GM18873 (cell line): Measurements from ENCODE around the gene MB21D2.
"Not testable (repeated sequence)": the region's sequence is repeated elsewhere in the genome, so short reads cannot be mapped to it uniquely, and the experiment has no call there.

Experiments
- ATAC-seq: cut with Tn5 transposase; IDR thresholded peaks from one replicate; pipeline ENCODE4 v1.9.1; 2021; ENCODE audit warnings: mild to moderate bottlenecking, moderate library complexity, moderate number of reproducible peaks; ENCODE audit not compliant: unreplicated experiment, low FRiP score

The MB21D2 gene

GRCh38 chr3:192817506-192817905 is 100.2 kb downstream of the MB21D2 start:
- no peak for ATAC-seq

DNA sequence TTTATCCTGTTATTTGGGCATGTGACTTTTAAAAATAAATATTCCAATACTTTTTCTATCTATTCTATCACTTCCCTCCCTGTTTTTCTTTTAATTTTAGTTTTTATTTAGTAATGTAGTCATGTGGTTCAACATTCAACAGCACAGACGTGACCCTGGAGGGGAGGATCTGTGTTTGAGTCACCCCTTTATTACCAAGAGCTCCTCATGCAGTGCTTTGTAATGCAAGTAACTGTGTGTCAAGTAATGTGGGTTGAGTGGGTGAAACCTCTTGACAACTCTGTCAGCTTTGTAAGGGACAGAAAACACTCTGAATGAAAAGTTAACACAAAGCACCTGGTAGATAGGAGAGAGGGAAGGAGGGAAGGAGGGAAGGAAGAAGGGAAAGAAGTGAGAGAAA is 100.6 kb downstream of the MB21D2 start:
- peak; percentile 35 for ATAC-seq

GRCh38 chr3:192816351-192816750 is 101.3 kb downstream of the MB21D2 start:
- ATAC-seq, result no peak

GRCh38 chr3:192812743-192813383 is 104.8 kb downstream of the MB21D2 start:
- ATAC-seq, result no peak

GRCh38 chr3:192805711-192806110 is 111.9 kb downstream of the MB21D2 start:
- no peak for ATAC-seq

- ATAC-seq, result no peak
Measured at GRCh38 chr3:192804502-192804901, 113.2 kb downstream of the MB21D2 start.

DNA sequence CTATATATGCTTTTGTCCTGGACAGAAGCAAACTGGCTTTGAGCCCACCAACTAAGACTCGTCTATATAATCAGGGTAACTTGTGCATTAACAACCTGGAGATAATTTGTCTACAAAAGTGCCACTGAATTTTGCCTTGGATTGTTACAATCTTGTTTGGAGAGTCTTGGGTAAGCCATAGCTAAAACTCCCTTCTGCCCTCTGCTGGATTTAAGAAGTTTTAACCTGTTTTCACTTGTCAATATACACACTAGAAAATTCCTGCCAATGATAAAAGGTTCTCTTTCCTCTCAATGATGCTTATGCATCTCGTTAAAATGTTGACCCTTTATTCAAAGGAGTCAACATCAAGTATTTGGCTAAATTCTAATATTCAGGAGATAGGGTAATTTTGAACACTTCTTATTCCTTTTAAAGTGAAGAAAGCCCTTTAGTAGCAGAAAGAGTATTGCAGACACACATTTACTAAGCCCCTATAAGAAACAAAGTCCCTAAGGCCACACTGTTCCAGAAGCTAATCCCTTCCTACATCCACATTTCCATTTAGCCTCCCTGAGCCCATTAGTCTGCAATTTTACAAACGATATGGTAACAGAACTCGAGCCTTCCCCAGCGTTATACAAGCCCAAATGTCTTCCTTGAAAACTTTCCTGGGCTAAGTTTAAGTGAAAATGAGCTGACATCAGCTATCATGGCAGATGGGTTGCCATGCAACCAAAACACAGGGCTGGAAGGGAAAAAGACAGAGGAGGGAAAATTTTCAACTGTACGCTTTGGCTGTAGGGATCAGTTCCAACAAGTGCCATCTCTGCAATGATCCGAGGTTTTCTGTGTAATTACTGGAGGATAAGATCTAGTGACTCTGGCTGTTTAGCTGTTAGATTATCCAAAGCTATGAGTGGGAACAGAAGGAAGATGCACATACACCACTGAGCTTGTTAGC is 114.4 kb downstream of the MB21D2 start:
- no peak for ATAC-seq

DNA sequence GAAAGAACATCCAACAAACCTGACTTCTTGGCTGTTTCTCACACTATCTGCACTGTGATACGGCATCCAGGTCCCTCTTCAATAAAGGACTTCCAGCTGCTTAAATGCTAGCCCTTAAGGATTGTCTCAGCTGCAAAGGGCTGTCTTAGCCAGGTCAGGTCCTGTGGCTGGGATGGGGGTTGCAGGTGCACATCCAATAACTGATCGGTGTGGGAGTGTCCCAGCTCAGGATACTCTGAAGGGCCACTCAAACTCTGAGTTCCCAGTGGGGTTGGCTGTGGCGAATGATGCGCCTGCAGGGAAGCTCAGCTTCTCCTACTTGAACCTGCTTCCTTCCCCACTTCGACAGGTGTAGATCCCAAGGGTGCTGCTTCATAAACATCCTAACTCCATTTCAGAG is 115.7 kb downstream of the MB21D2 start:
- ATAC-seq, result no peak

DNA sequence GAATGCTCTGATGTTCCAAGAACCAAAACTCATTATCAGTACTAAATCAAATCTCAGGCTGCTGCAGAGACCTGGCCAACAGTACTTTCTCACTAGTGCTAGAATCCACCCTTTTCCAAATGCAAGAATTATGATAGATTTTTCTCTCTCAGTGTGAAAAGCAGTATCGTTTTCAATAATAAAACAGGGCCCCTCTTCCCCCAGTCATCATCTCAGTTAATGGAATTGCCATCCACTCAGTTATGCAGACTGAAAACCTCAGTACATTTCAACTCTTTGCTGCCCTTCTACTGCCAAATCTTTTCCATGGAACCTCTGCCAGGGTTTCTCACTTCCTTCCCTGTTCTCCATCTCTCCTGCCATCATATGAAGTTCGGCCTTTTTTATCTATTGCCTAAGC is 117.9 kb downstream of the MB21D2 start:
- ATAC-seq, result no peak

DNA sequence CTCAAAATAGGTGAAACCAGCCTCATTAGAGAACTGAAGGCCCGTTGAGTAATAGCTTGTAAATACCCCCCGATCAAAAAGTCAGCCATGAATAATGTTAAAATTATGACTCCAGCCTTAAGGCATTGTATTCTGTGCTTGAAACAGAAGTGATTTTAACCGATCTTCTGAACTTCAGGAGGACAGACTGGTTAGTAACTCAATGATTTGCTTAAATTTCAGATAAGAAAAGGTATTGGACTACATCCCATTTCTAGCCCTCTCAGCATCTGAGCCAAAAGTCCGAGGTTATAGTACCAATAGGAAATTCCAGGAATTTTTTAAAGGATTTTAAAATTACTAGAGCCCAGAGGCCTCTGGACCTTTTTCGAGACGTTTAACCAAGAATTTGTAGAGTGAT is 122.6 kb downstream of the MB21D2 start:
- no peak for ATAC-seq

GRCh38 chr3:192794216-192794615 is 123.4 kb downstream of the MB21D2 start:
- no peak for ATAC-seq

DNA sequence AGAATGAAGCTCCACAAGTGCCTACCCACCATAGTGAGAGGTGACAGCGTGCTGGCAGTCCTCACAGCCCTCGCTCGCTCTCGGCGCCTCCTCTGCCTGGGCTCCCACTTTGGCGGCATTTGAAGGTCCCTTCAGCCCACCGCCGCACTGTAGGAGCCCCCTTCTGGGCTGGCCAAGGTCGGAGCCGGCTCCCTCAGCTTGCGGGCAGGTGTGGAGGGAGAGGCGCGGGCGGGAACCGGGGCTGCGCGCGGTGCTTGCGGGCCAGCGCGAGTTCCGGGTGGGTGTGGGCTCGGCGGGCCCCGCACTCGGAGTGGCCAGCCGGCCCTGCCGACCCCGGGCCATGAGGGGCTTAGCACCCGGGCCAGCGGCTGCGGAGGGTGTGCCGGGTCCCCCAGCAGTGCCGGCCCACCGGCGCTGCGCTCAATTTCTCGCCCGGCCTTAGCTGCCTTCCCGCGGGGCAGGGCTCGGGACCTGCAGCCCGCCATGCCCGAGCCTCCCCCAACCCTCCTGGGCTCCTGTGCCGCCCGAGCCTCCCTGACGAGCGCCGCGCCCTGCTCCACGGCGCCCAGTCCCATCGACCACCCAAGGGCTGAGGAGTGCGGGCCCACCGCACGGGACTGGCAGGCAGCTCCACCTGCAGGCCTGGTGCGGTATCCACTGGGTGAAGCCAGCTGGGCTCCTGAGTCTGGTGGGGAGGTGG is 128.7 kb downstream of the MB21D2 start:
- not testable (repeated sequence) for ATAC-seq

- no peak for ATAC-seq
Measured at GRCh38 chr3:192778508-192778907, 139.1 kb downstream of the MB21D2 start.

DNA sequence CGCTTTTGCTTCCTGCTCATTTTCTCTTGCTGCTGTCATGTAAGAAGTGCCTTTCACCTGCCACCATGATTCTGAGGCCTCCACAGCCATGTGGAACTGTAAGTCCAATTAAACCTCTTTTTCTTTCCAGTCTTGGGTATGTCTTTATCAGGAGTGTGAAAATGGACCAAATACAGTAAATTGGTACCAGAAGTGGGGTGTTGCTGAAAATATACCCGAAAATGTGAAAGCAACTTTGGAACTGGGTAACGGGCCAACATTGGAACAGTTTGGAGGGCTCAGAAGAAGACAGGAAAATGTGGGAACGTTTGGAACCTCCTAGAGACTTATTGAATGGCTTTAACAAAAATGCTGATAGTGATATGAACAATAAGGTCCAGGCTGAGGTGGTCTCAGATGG is 143.3 kb downstream of the MB21D2 start:
- not testable (repeated sequence) for ATAC-seq

DNA sequence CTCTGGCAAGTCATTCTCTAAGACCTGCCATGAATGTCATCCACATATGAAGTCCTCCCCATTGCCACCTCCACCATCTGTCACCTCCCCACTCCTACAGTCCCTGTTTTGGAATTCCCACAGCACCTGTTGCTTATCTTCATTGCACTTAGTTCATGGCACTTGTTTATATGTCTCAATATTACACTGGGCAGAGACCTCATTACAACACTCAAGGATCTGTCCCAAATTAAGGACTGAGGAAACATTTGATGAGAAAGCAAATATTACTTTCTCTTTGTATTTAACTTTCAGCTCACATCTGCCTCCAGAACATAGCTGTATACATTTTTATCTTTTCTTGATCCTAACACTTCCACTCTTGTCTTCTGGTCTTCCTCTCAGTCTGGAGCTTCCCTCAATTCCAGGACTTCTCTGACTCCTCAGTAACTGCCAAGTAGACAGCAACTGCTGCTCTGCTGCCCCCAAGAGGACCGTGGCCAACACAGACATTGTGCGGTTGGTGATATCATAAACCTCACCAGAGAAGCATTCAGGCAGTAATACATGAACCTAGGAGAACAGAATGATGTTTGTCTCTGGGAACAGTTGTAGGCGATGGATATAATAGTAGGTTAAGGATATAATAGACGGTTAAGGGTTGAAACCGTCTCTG is 145.3 kb downstream of the MB21D2 start:
- ATAC-seq, result no peak

DNA sequence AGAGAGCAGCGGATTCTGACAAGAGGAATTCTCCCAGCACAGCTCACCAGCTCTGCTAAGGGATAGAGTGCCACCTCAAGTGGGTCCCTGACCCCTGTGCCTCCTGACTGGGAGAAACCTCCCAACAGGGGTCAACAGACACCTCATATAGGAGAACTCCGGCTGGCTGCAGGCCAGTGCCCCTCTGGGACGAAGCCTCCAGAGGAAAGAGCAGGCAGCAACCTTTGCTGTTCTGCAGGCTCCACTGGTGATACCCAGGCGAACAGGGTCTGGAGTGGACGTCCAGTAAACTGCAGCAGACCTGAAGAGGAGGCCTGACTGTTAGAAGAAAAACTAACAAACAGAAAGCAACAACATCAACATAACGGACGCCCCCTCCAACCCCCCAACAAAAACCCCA is 159.0 kb downstream of the MB21D2 start:
- no peak for ATAC-seq

DNA sequence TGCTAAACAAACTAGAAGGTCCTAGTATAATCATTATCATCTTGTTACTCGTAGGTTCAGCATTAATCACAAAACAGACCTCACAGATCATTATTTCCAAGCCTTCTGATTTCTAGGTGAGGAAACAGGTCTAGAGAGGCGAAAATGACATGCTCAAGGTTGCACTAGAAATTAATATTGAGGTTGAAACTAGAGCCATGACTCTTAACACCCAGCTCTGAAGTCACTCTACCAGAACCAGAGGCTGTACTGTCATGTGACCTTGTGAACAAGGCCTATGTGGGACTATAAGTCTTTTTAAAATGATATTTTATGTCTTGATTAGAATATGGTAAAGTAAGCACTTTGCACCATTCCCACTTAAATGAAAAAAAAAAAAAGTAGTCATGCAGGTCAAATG is 166.5 kb downstream of the MB21D2 start:
- no peak for ATAC-seq

DNA sequence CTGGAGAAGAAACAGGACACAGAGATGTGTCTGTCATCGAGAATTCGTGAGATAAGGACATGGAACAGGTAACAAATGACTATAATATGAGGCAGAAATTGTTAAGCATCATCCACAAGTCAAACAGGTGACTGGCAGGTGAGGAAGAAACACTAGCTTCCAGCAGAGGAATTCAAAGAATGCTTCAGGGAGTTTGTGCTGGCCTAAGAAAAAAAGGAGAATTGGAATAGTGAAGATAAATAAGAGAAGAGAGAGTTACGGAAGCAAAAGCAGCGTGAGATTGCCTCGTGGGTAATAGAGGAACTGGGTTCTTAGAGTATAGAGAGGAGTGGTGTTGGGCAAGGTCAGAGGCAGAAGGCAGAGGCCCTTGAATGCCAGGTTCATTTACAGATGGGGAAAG is 167.5 kb downstream of the MB21D2 start:
- ATAC-seq, result no peak

GRCh38 chr3:192747746-192748145 is 169.9 kb downstream of the MB21D2 start:
- no peak for ATAC-seq

- no peak for ATAC-seq
Measured at GRCh38 chr3:192747145-192747544, 170.5 kb downstream of the MB21D2 start.
